ENCODE data around the gene PADI4.

PADI4 gene

GRCh38 chr1:17307946-17308345 is at the start of gene PADI4:
Gene PADI4, plus strand, starts transcription at chr1:17308197. Its CDS starts 26 bp downstream, at chr1:17308223.
- no peak for DNase-seq (ENCODE audit: low read depth)

- DNase-seq (ENCODE audit: low read depth), result no peak
These were observed 49.3 kb upstream of the PADI4 start for GRCh38 chr1:17258758-17259130.

GRCh38 chr1:17259233-17259873 is 48.6 kb upstream of the PADI4 start:
- peak; percentile 84 for DNase-seq (ENCODE audit: low read depth)

- DNase-seq (ENCODE audit: low read depth), result peak; percentile 40
These were observed 47.7 kb upstream of the PADI4 start for GRCh38 chr1:17260264-17260663.

- DNase-seq (ENCODE audit: low read depth), result no peak
These were observed 47.3 kb upstream of the PADI4 start for GRCh38 chr1:17260738-17261137.

GRCh38 chr1:17263936-17264335 is 44.1 kb upstream of the PADI4 start:
- no peak for DNase-seq (ENCODE audit: low read depth)

- no peak for DNase-seq (ENCODE audit: low read depth)
These were observed 43.5 kb upstream of the PADI4 start for GRCh38 chr1:17264470-17264869.

- no peak for DNase-seq (ENCODE audit: low read depth)
These were observed 42.8 kb upstream of the PADI4 start for GRCh38 chr1:17265162-17265561.

- DNase-seq (ENCODE audit: low read depth), result no peak
These were observed 42.0 kb upstream of the PADI4 start for GRCh38 chr1:17265950-17266349.

GRCh38 chr1:17270891-17271765 is 36.9 kb upstream of the PADI4 start:
- DNase-seq (ENCODE audit: low read depth), result no peak

GRCh38 chr1:17272066-17272465 is 35.9 kb upstream of the PADI4 start:
- DNase-seq (ENCODE audit: low read depth), result no peak

- no peak for DNase-seq (ENCODE audit: low read depth)
These were observed 35.4 kb upstream of the PADI4 start for GRCh38 chr1:17272646-17273045.

- no peak for DNase-seq (ENCODE audit: low read depth)
These were observed 34.9 kb upstream of the PADI4 start for GRCh38 chr1:17273096-17273495.

GRCh38 chr1:17274186-17275170 is 33.5 kb upstream of the PADI4 start:
- peak; percentile 34 for DNase-seq (ENCODE audit: low read depth)

GRCh38 chr1:17276568-17276967 is 31.4 kb upstream of the PADI4 start:
- DNase-seq (ENCODE audit: low read depth), result peak; percentile 42

GRCh38 chr1:17277511-17278159 is 30.4 kb upstream of the PADI4 start:
- DNase-seq (ENCODE audit: low read depth), result no peak

- no peak for DNase-seq (ENCODE audit: low read depth)
These were observed 28.8 kb upstream of the PADI4 start for GRCh38 chr1:17278996-17279830.

GRCh38 chr1:17280436-17280835 is 27.6 kb upstream of the PADI4 start:
- no peak for DNase-seq (ENCODE audit: low read depth)

- no peak for DNase-seq (ENCODE audit: low read depth)
These were observed 27.1 kb upstream of the PADI4 start for GRCh38 chr1:17280894-17281293.

- DNase-seq (ENCODE audit: low read depth), result no peak
These were observed 26.2 kb upstream of the PADI4 start for GRCh38 chr1:17281775-17282181.

GRCh38 chr1:17282836-17283235 is 25.2 kb upstream of the PADI4 start:
- no peak for DNase-seq (ENCODE audit: low read depth)

Measured in amniotic epithelial cell (primary cell).